Activated T-helper 1 cell treated with anti-CD3 and anti-CD28 coated beads, Interleukin-12 subunit alpha, Interleukin-12 subunit beta, Interleukin-2, Interleukin-4 antibody, amounts not matched to agents 30 ng/mL and 10 ng/mL and 1 ng/mL, durations not matched to agents 14 hours and 24 hours and 36 hours (primary cell): ENCODE results near the gene KCNH2. TPM values are rescaled to one million over a fixed set of nuclear protein-coding genes. Genes with fewer than 3 reads are reported as not detected.
A peak's percentile ranks its signal among the peaks of the same experiment; 100 is the strongest.
"Not testable (repeated sequence)": the region's sequence is repeated elsewhere in the genome, so short reads cannot be mapped to it uniquely, and the experiment has no call there.

Experiments used
- DNase-seq: peaks from one replicate; pipeline ENCODE4 v3.0.0; 2021; ENCODE audit warnings: low spot score
- H3K27ac Mint-ChIP-seq: one replicate; pipeline ENCODE4 v1.8.0; 2021; ENCODE audit warnings: mild to moderate bottlenecking, mixed read lengths
- H3K27me3 Mint-ChIP-seq: one replicate; pipeline ENCODE4 v1.8.0; 2022; ENCODE audit warnings: mild to moderate bottlenecking, moderate library complexity, mixed read lengths; ENCODE audit not compliant: insufficient read depth
- H3K36me3 Mint-ChIP-seq: one replicate; pipeline ENCODE4 v1.8.0; 2021; ENCODE audit warnings: low read depth, mixed read lengths
- H3K4me1 Mint-ChIP-seq: one replicate; pipeline ENCODE4 v1.8.0; 2021; ENCODE audit warnings: low read depth, mixed read lengths
- H3K4me3 Mint-ChIP-seq: one replicate; pipeline ENCODE4 v1.8.0; 2021; ENCODE audit warnings: mild to moderate bottlenecking, moderate library complexity, mixed read lengths
- H3K9me3 Mint-ChIP-seq: one replicate; pipeline ENCODE4 v1.8.0; 2021; ENCODE audit warnings: mixed read lengths
- intact Hi-C: fragments of 100-400 bp; cut with micrococcal nuclease; formaldehyde crosslinking; loops from one replicate; pipeline ENCODE4 v1.15.1; 2024
- total RNA-seq: library from RNA; stranded (reverse); gene quantifications from 2 replicates; pipeline ENCODE4 v1.2.3, GENCODE V29; 2022

Gene KCNH2
- total RNA-seq, 1 donor from 2014 or later: 0.49 TPM

- intact Hi-C loops: loop anchor here (1.0 to 10.0 kb wide), 10 partner anchors 8 to 693 kb away; partner anchors contain the start of genes ABCB8, ACTR3C, FASTK and LRRC61
- H3K36me3 Mint-ChIP-seq: peaks cover 9% of the 10 kb centered on the region
- peak overlapping the region; percentile 82 for H3K4me3 Mint-ChIP-seq
- H3K27ac Mint-ChIP-seq: peak overlapping the region; percentile 81
- peaks cover 19% of the 10 kb centered on the region for H3K27me3 Mint-ChIP-seq
- H3K4me1 Mint-ChIP-seq: peaks cover 39% of the 10 kb centered on the region
- peak; percentile 73 for DNase-seq
- no peaks in the 10 kb centered on the region for H3K9me3 Mint-ChIP-seq
These were observed 39.9 kb upstream of the KCNH2 start for GRCh38 chr7:151017953-151018420.

GRCh38 chr7:151017370-151017952 lies 39.3 kb upstream of the KCNH2 start:
- no peak for DNase-seq
- Mint-ChIP-seq H3K27me3 (peaks cover 19% of the 10 kb centered on the region), H3K27ac (peak overlapping the region; percentile 67), H3K9me3 (no peaks in the 10 kb centered on the region), H3K36me3 (peaks cover 9% of the 10 kb centered on the region), H3K4me3 (peak overlapping the region; percentile 82), H3K4me1 (peaks cover 44% of the 10 kb centered on the region)
- intact Hi-C loops: loop anchor here (5.0 to 10.0 kb wide), 3 partner anchors 155 to 693 kb away; partner anchors contain the start of genes ACTR3C and LRRC61

DNA sequence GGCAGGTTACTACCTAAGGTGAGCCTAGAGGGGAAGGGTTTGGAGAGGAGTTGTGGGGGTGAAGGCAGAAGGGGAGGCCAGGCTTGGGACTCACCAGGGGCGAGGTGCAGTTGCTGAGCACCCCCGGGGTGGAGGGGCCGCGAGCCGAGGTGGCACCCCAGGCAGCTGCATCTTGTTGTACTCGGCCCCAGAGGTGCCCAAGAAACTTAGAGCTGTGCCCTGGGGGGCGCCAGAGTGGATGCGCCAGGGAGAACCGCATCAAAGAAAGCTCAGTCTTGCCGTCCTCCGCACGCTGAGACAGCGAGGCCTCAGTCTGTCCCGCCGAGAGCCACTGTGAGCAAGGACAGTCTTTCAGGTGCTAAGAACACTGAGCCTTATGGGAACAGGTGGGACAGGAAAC lies 38.8 kb upstream of the KCNH2 start:
- Mint-ChIP-seq H3K36me3 (peaks cover 9% of the 10 kb centered on the region), H3K27me3 (peaks cover 19% of the 10 kb centered on the region), H3K9me3 (no peaks in the 10 kb centered on the region), H3K4me3 (no peak overlapping the region), H3K4me1 (peaks cover 49% of the 10 kb centered on the region), H3K27ac (no peak overlapping the region)
- no peak for DNase-seq
- intact Hi-C loops: loop anchor here (5.0 to 10.0 kb wide), 3 partner anchors 155 to 692 kb away; partner anchors contain the start of genes ACTR3C and LRRC61

- Mint-ChIP-seq H3K27me3 (peaks cover 19% of the 10 kb centered on the region), H3K27ac (no peak overlapping the region), H3K4me3 (no peak overlapping the region), H3K4me1 (peaks cover 53% of the 10 kb centered on the region), H3K9me3 (no peaks in the 10 kb centered on the region), H3K36me3 (peaks cover 9% of the 10 kb centered on the region)
- no peak for DNase-seq
- intact Hi-C loops: loop anchor here (5.0 to 10.0 kb wide), 3 partner anchors 156 to 692 kb away; partner anchors contain the start of genes ACTR3C and LRRC61
These were observed 38.4 kb upstream of the KCNH2 start for GRCh38 chr7:151016505-151016904.

DNA sequence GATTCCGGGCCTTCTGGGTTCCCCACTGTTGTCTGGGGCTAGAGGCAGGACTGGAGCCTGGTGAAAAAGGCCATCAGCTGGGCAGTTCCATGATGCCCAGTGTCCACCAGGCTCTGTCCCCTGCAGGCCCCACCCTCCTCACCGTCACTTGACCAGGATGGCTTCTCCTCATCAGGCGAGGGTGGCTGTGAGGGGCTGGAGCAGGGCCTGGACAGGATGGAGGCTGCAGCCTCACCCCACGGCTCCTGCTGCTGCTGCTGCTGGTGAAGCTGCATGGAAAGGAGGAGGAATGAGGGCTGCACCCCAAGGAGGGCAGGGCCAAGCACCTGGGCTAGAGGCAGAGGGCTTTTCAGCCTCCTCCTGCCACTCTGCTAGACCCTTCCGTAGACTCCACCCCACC lies 37.8 kb upstream of the KCNH2 start:
- intact Hi-C loops: loop anchor here (5.0 to 10.0 kb wide), 3 partner anchors 156 to 691 kb away; partner anchors contain the start of genes ACTR3C and LRRC61
- Mint-ChIP-seq H3K27ac (no peak overlapping the region), H3K36me3 (peaks cover 9% of the 10 kb centered on the region), H3K4me3 (no peak overlapping the region), H3K9me3 (no peaks in the 10 kb centered on the region), H3K27me3 (peaks cover 18% of the 10 kb centered on the region), H3K4me1 (peaks cover 57% of the 10 kb centered on the region)
- no peak for DNase-seq

DNA sequence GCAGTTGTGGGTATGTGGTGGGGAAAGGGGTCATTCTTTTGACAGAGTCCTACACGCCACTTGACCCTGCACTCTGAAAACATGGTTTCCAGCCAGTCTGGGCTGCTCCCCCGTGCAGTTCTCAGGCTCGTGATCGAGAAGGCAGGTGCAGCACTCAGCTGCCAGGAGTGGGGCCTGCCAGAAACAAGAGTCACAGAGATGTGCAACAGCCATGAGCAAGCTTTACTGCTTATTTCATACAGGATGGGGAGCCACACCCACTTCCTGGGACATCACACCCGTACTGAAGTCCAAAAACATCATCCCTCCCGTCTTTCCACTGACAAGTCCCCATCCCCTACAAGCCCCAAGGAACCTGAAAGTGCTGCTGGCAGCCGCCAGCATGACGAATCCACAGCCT lies 36.8 kb upstream of the KCNH2 start:
- H3K4me1 Mint-ChIP-seq: peaks cover 67% of the 10 kb centered on the region

DNA sequence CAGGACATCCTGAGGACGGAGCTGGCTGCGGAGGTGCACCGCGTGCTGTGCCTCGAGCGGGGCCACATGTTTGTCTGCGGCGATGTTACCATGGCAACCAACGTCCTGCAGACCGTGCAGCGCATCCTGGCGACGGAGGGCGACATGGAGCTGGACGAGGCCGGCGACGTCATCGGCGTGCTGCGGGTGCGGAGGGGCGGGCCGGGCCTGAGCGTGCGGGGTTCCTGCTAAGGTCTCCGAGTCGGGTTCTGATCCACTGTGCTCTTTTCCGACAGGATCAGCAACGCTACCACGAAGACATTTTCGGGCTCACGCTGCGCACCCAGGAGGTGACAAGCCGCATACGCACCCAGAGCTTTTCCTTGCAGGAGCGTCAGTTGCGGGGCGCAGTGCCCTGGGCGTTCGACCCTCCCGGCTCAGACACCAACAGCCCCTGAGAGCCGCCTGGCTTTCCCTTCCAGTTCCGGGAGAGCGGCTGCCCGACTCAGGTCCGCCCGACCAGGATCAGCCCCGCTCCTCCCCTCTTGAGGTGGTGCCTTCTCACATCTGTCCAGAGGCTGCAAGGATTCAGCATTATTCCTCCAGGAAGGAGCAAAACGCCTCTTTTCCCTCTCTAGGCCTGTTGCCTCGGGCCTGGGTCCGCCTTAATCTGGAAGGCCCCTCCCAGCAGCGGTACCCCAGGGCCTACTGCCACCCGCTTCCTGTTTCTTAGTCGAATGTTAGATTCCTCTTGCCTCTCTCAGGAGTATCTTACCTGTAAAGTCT lies 35.8 kb upstream of the KCNH2 start:
- peak; percentile 88 for DNase-seq
- H3K9me3 Mint-ChIP-seq: no peaks in the 10 kb centered on the region
- H3K36me3 Mint-ChIP-seq: peaks cover 6% of the 10 kb centered on the region
- intact Hi-C loops: loop anchor here (1.0 to 10.0 kb wide), 3 partner anchors 14 to 689 kb away; partner anchors contain the start of genes ABCB8, ACTR3C, KCNH2 and LRRC61
- peaks cover 6% of the 10 kb centered on the region for H3K27me3 Mint-ChIP-seq
- peak overlapping the region; percentile 90 for H3K4me3 Mint-ChIP-seq
- peak overlapping the region; percentile 97 for H3K27ac Mint-ChIP-seq
- H3K4me1 Mint-ChIP-seq: peaks cover 61% of the 10 kb centered on the region

More for the DNA sequence above, 36.8 kb upstream of the KCNH2 start:
- Mint-ChIP-seq H3K27ac (peak overlapping the region; percentile 97), H3K4me3 (peak overlapping the region; percentile 90), H3K9me3 (no peaks in the 10 kb centered on the region), H3K27me3 (peaks cover 13% of the 10 kb centered on the region), H3K36me3 (peaks cover 9% of the 10 kb centered on the region)
- intact Hi-C loops: loop anchor here (5.0 to 10.0 kb wide), 4 partner anchors 38 to 690 kb away; partner anchors contain the start of genes ACTR3C, KCNH2 and LRRC61
- peak; percentile 31 for DNase-seq

GRCh38 chr7:151013356-151013732 lies 35.2 kb upstream of the KCNH2 start:
- peak overlapping the region; percentile 83 for H3K27ac Mint-ChIP-seq
- H3K36me3 Mint-ChIP-seq: peaks cover 6% of the 10 kb centered on the region
- no peaks in the 10 kb centered on the region for H3K9me3 Mint-ChIP-seq
- peaks cover 2% of the 10 kb centered on the region for H3K27me3 Mint-ChIP-seq
- intact Hi-C loops: loop anchor here (1.0 to 10.0 kb wide), 3 partner anchors 15 to 689 kb away; partner anchors contain the start of genes ABCB8, ACTR3C, KCNH2 and LRRC61
- no peak for DNase-seq
- H3K4me3 Mint-ChIP-seq: peak overlapping the region; percentile 90
- H3K4me1 Mint-ChIP-seq: peaks cover 63% of the 10 kb centered on the region

- Mint-ChIP-seq H3K36me3 (peaks cover 6% of the 10 kb centered on the region), H3K27me3 (no peaks in the 10 kb centered on the region), H3K4me3 (peak overlapping the region; percentile 59), H3K9me3 (no peaks in the 10 kb centered on the region), H3K27ac (peak overlapping the region; percentile 86), H3K4me1 (peaks cover 63% of the 10 kb centered on the region)
- DNase-seq: no peak
- intact Hi-C loops: loop anchor here (1.0 to 10.0 kb wide), 4 partner anchors 15 to 688 kb away; partner anchors contain the start of genes ABCB8, ACTR3C, KCNH2 and LRRC61
These were observed 34.8 kb upstream of the KCNH2 start for GRCh38 chr7:151012911-151013347.

DNA sequence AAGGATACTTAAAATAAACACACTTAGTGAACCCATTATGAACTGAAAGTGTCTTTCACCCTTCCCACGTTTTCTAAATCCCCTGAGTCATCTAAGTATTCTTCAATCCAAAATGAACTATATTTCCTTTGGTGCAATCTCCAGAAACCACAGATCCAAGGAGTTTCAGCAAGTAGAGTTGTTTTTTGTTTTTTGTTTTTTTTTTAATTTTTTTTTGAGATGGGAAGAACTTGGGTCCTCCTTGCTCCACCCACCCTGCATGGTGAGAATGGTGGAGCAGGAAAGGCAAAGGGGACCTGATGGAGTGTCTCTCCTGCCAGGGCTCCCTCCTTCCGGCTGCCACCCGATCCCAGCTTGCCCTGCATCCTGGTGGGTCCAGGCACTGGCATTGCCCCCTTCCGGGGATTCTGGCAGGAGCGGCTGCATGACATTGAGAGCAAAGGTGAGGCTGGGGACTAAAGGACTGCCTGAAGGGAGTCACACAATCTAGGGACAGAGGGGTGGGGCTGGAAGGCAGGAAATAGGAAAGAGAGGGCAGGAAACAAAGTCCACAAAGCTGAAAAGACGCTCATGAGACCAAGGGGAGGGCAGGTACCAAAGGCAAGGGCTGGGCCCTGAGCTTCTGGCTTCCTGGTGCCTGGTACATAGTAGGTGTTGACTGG lies 34.0 kb upstream of the KCNH2 start:
- Mint-ChIP-seq H3K27me3 (no peaks in the 10 kb centered on the region), H3K9me3 (no peaks in the 10 kb centered on the region), H3K27ac (peak overlapping the region; percentile 86), H3K4me3 (peak overlapping the region; percentile 59), H3K36me3 (peaks cover 6% of the 10 kb centered on the region), H3K4me1 (peaks cover 63% of the 10 kb centered on the region)
- intact Hi-C loops: loop anchor here (1.0 to 10.0 kb wide), 3 partner anchors 27 to 687 kb away; partner anchors contain the start of genes ACTR3C, KCNH2 and LRRC61
- no peak for DNase-seq

- Mint-ChIP-seq H3K4me3 (peak overlapping the region; percentile 5), H3K27ac (peak overlapping the region; percentile 86), H3K4me1 (peaks cover 63% of the 10 kb centered on the region)
- H3K27me3 Mint-ChIP-seq, DNase-seq, H3K9me3 Mint-ChIP-seq, H3K36me3 Mint-ChIP-seq: not testable (repeated sequence)
- intact Hi-C loops: loop anchor here (1.0 to 10.0 kb wide), 3 partner anchors 28 to 687 kb away; partner anchors contain the start of genes ACTR3C, KCNH2 and LRRC61
These were observed 33.5 kb upstream of the KCNH2 start for GRCh38 chr7:151011616-151012015.

DNA sequence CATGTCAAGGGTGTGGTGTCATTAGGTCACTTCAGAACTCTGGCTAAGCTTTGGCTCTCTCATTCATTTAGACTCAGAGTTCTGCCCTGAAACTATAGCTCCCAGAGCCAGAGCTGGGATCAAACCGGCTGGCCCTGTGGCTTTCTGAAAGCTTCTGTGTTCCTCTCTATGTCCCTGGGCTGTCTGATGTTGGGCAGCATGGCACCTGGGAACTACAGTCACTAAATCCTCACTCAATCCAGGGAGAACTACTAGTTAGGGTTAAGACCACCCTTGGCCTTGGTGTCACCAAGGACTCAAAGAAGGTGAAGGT lies 32.9 kb upstream of the KCNH2 start:
- H3K27me3 Mint-ChIP-seq: no peaks in the 10 kb centered on the region
- H3K4me3 Mint-ChIP-seq: peak overlapping the region; percentile 73
- no peaks in the 10 kb centered on the region for H3K9me3 Mint-ChIP-seq
- peak overlapping the region; percentile 87 for H3K27ac Mint-ChIP-seq
- DNase-seq: no peak
- H3K36me3 Mint-ChIP-seq: peaks cover 6% of the 10 kb centered on the region
- intact Hi-C loops: loop anchor here (5.0 to 10.0 kb wide), 2 partner anchors 34 to 686 kb away; partner anchors contain the start of genes ACTR3C, KCNH2 and LRRC61
- H3K4me1 Mint-ChIP-seq: peaks cover 63% of the 10 kb centered on the region
